D341Med (cell line): ENCODE data around the gene RCAN1.
"Not testable (repeated sequence)": the region's sequence is repeated elsewhere in the genome, so short reads cannot be mapped to it uniquely, and the experiment has no call there.

ENCODE experiments used
- DNase-seq: peaks from one replicate; pipeline ENCODE4 v3.0.0; 2012; ENCODE audit warnings: low spot score

The RCAN1 gene

DNA sequence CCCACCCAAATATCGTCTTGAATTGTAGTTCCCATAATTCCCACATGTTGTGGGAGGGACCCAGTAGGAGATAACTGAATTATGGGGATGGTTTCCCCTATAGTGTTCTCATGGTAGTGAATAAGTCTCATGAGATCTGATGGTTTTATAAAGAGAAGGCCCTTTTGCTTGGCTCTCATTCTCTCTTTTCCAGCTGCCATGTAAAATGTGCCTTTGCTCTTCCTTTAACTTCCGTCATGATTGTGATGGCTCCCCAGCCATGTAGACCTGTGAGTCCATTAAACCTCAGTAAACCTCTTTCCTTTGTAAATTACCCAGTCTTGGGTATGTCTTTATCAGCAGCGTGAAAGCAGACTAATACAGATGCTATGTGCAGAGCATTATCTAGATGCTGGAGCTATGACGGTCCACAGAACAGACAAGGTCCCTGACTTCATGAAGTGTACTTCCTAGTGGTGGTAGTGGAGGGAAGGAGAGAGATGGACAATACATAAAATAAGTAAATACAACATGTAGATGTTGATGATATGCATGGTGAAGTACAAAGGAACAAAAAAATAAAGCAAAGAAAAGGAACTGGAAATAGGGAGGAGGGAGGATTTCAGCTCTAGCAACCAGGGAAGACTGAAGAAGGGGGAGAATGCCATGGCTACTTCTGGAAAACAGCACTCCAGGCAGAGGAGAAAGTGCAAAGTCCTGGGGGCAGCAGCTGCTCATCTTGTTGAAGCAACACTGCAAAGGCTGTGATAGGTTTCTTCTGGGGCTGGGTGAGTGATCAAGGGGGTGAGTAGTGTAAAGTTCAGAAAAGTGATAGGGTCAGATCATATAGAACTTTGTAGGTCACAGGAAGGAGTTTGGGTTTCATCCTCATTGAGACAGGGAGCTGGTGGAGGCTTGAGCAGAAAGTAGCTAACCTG is 6.8 kb upstream of the RCAN1 start:
- no peak for DNase-seq

GRCh38 chr21:34619841-34620665 is 5.1 kb upstream of the RCAN1 start:
- no peak for DNase-seq

- no peak for DNase-seq
Measured at GRCh38 chr21:34618941-34619340, 4.0 kb upstream of the RCAN1 start.

DNA sequence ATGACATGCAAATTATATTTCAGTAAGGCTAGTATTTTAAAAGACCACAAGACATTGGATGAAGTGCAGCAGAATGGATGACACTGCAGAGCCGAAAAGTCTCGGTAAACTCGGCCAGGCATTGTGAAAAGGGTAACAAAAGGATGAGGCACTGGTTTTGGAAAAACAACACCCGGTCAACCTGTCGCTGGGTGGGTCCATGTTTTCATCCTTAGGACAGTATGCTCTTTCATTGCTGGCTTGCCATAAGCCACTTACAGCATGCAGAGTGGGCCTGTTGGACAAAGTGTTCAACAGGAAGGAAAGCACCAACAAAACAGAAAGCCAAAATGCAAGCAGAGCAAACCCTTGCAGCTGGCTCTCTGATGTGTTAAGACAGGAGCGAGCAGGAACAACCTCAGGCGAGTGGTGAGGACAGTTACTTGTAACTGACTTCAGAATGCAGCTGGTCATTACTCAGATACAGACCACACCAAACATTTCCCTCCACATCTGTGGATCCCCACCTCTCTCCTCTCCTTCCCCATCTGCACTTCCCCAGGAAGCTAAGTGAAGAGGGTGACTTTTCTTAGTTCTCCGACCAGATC is 2.9 kb upstream of the RCAN1 start:
- no peak for DNase-seq

DNA sequence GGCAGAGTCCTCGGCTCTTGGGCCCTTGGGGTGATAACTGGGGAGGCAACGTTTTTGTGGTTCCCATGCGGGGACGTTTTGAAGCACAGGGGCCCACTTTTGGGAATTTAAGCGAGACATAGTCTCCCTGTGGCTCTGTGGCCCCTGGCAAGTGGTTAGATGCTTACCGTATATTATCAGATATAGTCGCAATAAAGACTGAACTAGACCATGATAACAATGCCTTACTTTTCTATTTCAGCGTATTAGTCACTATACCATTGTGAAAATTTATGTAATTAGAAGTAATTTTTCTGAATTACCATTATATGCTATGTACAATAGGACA is 538 bp upstream of the RCAN1 start:
- DNase-seq, result no peak

DNA sequence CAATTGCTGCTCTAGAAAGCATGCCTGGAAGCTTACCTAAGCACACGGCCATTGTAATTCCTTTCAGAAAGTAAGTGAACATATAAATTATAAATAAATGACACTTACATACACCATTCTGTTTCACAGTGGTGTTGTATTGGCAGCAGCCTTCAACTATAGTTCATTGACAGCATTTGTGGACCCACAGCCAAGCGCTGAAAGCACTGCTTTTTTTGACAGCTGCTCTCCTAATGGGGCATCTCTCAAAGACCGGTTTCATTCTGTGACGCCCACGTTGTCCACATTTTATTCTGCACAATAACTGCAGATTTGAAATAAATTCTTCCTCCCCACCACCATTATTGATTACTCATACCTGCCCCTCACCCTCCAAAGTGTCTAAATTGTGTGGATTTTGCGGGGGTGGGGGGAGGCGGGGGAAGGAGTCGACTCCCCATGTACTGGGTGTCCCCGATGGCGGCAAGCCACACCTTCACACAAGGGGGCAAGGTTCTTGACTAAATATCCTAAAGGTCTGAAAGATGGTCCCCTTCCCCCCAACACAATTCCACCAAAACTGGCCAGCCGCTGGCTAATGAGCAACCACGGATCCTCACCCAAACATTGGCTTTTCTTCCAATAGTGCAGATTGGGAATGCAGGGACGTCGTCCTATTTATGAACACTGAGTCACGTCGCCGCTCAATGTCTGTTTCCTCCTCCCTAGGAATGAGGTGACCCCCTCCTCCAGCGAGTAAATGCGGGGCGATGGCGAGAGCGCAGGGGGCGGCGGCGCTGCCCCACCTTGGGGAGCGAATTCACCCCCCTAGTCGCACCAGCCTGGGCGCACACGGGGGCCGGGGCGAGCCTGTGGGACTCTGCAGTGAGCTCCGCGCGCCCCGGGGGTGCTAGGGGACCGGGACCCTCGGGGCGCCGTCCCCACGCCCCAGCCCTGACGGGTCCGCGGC is 960 bp downstream of the RCAN1 start:
- DNase-seq, result no peak

DNA sequence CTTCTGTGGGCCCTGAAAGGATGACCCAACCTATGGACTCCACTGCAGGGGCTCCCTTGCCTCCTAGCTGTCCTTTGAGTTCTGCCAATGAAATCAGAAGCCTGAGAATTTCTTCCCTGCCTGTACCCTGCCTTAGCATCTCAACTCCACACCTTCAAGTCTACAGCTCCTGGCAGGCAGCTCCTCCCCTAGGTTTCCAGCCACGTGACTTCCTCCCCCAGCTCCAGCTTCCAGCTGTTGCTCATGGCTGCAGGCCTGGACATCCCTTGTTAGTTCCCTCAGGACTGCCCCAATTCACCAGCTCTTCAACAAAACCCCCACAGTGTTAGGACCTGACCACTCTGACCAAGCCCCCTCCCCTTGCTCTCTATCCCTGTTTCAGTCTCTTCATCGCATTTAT is 2.4 kb downstream of the RCAN1 start:
- DNase-seq, result no peak

DNA sequence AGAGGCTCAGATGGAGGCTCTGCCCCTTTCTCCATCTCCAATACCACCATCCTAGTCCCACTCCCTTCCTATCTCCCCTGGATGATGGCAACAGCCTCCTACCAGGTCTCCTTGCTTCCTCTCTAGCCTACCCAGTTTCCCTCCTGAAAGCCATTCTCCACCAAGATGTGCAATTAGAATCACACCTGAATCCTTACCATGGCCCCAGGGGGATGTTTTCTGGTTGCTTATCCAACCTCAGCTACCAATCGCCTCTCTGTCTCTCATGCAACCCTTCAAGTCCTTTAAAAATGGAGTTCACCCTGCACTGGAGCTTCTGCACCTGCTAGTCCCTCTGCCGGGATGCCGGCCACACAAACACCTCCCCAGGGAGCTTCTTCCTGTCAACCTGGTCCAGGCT is 2.9 kb downstream of the RCAN1 start:
- DNase-seq, result no peak

DNA sequence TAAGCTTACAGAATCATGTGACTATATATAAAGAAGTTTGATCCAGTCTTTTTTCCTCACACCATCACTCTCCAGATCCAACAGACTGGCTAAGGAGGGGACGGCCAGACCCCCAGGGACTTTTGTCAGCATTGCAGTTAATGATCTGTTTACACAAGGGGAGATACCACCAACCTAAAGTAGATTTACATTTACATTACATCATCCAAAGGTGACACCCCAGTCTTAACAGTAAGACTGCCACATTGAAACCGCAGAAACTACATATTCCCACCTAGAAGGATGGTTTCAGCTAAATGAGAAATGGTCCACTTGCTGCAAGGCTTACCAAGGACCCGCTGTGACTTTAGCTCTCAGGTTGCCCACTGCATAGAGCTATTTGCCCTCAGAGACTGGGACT is 3.4 kb downstream of the RCAN1 start:
- no peak for DNase-seq

GRCh38 chr21:34609933-34610549 is 4.9 kb downstream of the RCAN1 start:
- no peak for DNase-seq

DNA sequence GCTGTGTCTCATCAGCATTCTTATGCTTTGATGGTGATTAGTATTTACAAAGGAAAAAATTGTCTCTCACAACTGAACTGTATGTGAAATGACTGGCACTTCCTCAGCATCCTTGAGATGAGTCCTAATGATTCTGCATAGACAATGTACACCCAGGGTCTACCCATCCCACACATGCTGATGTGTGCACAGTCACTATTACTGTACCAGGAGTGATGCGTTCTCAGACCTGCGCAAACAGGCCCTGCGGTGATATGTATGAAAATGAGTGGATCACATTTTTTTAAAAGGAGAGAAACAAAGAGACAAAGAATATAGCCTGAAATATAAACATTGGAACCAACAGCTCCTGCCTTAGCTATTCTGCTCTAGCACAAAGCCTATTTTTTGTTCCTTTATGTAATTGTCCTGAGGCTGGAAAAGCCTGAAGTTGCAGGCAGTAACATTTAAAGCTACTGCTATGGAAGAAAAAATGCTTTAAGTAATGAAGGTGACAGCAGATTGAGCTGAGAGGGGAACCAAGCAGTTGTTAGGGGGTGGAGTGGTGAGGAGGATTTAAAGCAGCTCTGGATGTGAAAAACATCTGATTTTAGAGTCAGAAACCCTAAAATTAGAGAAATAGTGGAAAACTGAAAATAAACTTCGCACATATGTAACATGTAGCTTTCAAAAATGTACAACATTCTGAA is 5.5 kb downstream of the RCAN1 start:
- DNase-seq, result no peak

DNA sequence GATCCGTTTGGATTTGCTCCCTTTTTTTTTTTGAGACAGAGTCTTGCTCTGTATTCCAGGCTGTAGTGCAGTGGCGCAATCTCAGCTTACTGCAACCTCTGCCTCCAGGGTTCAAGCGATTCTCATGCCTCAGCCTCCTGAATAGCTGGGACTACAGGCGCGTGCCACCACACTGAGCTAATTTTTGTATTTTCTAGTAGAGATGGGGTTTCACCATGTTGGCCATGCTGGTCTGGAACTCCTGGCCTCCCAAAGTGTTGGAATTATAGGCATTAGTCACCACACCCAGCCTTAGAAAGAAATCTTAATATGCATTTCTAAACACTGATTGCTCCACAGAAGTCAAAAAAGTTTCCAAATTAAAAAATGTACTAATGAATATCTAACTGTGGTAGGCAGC is 7.5 kb downstream of the RCAN1 start:
- DNase-seq, result not testable (repeated sequence)

- DNase-seq, result no peak
Measured at GRCh38 chr21:34606621-34607020, 8.3 kb downstream of the RCAN1 start.

DNA sequence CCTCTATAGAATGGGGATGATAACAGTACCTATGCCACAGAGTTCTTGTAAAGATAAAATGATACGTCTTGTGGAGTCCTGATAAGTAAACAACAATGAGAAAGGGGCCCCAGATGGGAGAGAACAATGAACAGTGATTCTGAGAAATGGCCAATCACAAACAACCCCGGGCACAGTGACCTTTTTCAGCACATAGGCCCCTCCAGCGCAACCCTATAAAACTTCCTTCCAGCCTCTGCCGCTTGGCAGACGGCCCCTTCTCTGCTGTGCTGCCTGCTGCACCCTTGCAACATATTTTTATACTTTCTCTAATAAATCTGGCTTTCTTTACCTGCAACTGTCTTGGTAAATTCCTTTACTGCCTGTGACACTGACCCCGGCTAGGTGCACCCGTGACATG is 8.9 kb downstream of the RCAN1 start:
- DNase-seq, result no peak

DNA sequence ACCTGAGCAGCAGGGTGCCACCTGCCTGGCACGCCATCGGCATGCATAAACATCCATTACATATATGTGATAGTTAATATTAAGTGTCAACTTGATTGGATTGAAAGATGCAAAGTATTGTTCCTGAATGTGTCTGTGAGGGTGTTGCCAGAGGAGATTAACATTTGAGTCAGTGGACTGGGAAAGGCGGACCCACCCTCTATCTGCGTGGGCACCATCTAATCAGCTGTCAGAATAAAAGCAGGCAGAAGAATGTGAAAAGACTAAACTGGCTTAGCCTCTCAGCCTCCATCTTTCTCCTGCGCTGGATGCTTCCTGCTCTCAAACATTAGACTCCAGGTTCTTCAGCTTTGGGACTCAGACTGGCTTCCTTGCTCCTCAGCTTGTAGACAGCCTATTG is 10.0 kb downstream of the RCAN1 start:
- DNase-seq, result not testable (repeated sequence)

DNA sequence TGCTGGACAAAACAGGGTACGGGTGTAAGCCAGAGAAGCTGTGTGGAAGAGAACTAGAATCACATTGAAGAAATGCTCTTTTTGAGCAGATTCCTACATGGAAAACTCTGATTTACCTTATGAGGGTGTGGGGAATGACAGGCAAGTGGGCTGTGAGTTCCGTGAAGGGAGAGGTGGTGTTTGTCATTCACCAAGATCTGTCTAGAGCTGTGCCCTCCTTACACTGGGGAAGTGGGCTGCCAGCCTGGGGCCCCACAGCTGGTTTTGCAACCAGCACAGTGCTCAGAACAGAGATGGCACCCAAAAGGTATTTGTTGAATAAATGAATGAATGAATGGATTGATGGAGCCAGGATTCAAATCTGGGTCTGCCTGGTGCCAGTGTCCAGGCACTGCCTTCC is 10.4 kb downstream of the RCAN1 start:
- no peak for DNase-seq

DNA sequence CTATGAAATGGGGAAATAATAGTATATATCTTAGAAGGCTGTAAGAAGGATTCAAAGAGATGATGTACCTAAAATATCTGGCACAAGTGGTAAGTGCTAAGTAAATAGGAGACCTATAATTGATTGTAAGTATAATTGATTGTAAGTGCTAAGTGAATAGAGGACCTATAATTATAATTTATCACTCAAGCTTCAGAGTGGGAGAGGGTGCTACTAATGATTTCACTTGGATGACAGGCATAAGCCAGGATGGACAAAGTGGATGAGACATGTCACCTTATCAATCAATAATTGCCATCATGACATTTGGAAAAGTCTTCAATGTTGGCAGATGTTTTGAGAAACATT is 11.2 kb downstream of the RCAN1 start:
- DNase-seq, result no peak

DNA sequence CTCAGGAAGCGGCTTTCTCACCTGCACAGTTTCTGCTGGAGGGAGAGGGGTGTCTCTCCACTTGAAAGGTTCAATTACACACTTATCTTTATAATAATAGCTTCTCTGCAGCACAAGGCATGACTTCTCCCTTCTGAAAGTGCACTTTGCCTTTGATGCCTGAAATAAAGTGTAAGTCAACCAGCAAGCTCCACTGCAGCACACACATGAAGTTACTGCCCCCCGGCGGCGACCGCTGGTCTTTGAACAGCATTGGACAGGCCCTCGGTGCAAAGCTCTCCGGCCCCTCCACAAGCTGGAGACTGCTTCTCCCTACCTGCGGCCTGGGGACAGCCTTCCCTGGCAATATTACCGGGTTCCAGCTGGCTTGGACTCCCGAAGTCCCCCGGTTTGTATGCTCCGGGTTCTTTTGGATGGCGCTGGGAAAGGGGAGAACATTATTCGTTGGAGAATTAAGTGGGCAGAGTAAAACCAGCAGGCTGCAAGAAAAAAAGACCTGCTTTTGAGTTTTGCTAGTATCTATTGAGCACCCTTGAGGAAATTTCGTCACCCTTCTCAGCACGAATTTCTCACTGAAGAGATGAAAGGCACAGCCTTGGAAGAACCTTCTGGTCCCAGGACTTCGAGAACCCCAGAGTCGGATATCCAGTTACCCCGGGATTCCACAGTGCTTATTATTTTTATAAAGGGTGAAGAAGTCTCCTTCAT is 11.8 kb downstream of the RCAN1 start:
- DNase-seq, result peak; percentile 79

DNA sequence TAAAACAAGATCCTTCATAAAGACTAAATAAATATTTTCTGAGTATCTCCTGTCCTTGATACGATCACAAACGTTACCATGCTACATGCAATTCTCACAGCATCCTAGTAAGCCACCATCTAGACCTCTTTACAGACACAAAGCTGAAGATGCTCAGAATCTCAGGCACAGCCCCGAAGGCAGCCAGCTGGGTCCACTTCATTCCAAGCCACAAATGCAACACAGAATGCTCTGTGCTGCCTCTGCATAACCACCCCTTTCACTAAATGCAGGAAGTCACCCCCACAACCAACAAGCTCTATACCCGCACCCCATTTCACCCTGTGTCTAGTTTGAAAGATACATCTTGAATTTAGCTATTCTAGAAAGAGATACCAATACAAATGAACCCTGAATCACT is 12.9 kb downstream of the RCAN1 start:
- no peak for DNase-seq

DNA sequence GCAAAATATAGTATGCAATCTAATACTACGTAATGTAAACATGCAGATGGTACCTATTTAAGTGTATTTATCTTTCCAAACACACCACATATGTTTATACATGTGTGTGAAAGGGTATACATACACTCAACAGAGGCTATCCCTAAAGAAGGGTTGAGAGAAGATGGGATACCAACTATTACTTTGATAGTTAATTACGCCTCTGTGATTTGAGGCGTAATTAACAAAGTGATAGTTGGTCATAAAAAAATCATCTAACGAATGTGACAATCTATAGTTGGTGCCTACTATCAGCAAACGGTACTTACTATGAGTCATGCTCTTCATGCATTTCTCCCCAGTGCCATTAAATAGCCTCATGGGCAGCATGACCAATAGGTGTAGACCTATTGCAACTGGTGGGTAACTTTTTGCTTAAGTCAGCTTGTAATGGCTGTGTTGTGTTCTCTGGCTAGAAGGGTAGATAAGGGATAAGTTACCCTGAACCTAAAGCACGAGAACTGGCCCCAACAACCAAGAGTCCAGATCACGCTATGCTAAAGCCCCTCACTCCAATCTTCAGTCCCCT is 15.3 kb downstream of the RCAN1 start:
- DNase-seq, result no peak
